ENCODE results near the gene OSBPL9.

The OSBPL9 gene

GRCh38 chr1:51715369-51715768, 98.5 kb downstream of the OSBPL9 start:
- no peak for DNase-seq (ENCODE audit: low spot score)
- Histone ChIP-seq H3K4me1 (ENCODE audit: insufficient read depth, poor library complexity, severe bottlenecking) (no peaks in the 10 kb centered on the region), H3K9me3 (ENCODE audit: severe bottlenecking) (no peaks in the 10 kb centered on the region), H3K36me3 (ENCODE audit: low read depth) (no peaks in the 10 kb centered on the region), H3K27ac (ENCODE audit: poor library complexity, severe bottlenecking) (no peak overlapping the region), H3K4me3 (ENCODE audit: severe bottlenecking) (no peak overlapping the region), H3K27me3 (ENCODE audit: insufficient read depth, poor library complexity, severe bottlenecking) (no peaks in the 10 kb centered on the region)
- TF ChIP-seq, protein P1, sequence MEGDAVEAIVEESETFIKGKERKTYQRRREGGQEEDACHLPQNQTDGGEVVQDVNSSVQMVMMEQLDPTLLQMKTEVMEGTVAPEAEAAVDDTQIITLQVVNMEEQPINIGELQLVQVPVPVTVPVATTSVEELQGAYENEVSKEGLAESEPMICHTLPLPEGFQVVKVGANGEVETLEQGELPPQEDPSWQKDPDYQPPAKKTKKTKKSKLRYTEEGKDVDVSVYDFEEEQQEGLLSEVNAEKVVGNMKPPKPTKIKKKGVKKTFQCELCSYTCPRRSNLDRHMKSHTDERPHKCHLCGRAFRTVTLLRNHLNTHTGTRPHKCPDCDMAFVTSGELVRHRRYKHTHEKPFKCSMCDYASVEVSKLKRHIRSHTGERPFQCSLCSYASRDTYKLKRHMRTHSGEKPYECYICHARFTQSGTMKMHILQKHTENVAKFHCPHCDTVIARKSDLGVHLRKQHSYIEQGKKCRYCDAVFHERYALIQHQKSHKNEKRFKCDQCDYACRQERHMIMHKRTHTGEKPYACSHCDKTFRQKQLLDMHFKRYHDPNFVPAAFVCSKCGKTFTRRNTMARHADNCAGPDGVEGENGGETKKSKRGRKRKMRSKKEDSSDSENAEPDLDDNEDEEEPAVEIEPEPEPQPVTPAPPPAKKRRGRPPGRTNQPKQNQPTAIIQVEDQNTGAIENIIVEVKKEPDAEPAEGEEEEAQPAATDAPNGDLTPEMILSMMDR (IDR thresholded peaks at IDR 0.05; ENCODE audit: poor library complexity, severe bottlenecking), result no peak
- no peak for ATAC-seq (ENCODE audit: low read depth)

DNA sequence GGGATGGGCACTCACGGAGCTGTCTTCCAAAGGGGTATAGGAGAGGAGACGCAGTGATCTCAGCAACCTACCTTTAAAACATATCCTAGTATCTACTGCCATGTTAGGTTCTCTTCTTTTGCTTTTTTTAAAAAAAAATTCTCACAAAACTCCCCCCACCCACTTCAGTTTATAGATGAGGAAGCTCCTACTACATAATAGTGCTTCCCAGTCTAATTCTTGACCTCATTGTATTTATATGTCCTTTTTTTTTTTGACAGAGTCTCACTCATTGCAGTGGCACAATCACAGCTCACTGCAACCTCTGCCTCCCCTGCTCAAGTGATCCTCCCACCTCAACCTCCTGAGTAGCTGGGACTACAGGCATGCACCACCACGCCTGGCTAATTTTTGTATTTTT, 99.9 kb downstream of the OSBPL9 start:
- no peak overlapping the region for H3K4me3 ChIP-seq (ENCODE audit: severe bottlenecking)
- H3K27ac ChIP-seq (ENCODE audit: poor library complexity, severe bottlenecking), result no peak overlapping the region
- ATAC-seq (ENCODE audit: low read depth) (no peak), DNase-seq (ENCODE audit: low spot score) (no peak)
- TF ChIP-seq, protein P1 (IDR thresholded peaks at IDR 0.05; ENCODE audit: poor library complexity, severe bottlenecking), result no peak
- no peaks in the 10 kb centered on the region for H3K36me3 ChIP-seq (ENCODE audit: low read depth)
- H3K27me3 ChIP-seq (ENCODE audit: insufficient read depth, poor library complexity, severe bottlenecking), result no peaks in the 10 kb centered on the region
- H3K4me1 ChIP-seq (ENCODE audit: insufficient read depth, poor library complexity, severe bottlenecking), result no peaks in the 10 kb centered on the region
- no peaks in the 10 kb centered on the region for H3K9me3 ChIP-seq (ENCODE audit: severe bottlenecking)

DNA sequence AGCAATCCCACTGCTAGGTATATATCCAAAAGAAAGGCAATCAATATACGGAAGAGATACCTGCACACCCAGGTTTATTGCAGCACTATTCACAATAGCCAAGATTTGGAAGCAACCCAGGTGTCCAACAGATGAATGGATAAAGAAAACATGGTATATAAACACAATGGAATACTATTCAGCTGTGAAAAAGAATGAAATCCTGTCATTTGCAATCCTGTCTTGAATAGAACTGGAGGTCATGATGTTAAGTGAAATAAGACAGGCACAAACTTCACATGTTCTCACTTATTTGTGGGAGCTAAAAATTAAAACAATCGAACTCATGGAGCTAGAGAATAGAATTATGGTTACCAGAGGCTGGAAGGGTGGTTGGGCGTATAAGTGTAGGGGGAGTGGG, 101.0 kb downstream of the OSBPL9 start:
- no peak for ATAC-seq (ENCODE audit: low read depth)
- TF ChIP-seq, protein P1 (IDR thresholded peaks at IDR 0.05; ENCODE audit: poor library complexity, severe bottlenecking), result no peak
- H3K27ac ChIP-seq (ENCODE audit: poor library complexity, severe bottlenecking), result no peak overlapping the region
- no peak for DNase-seq (ENCODE audit: low spot score)
- H3K4me1 ChIP-seq (ENCODE audit: insufficient read depth, poor library complexity, severe bottlenecking), result no peaks in the 10 kb centered on the region
- H3K9me3 ChIP-seq (ENCODE audit: severe bottlenecking), result no peaks in the 10 kb centered on the region
- H3K27me3 ChIP-seq (ENCODE audit: insufficient read depth, poor library complexity, severe bottlenecking), result no peaks in the 10 kb centered on the region
- H3K4me3 ChIP-seq (ENCODE audit: severe bottlenecking), result no peak overlapping the region
- no peaks in the 10 kb centered on the region for H3K36me3 ChIP-seq (ENCODE audit: low read depth)

DNA sequence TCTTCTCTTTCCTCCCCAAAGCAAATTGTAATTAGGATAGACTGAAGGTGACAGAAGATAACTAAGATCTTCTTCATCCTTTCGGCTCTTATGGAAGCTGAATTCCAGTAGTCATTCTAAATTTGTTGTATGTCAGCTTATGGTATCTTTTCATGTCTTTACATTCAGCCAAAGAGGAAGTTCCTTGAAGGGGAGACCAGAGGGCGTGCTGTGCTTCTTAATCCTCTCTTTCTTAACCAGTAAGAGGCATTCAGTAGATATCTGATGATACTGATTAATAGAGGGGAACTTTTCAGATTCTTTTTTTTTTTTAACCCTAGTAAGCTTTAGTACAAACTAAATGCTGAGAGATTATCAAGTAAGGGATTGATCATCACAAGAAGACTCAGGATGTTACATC, 102.3 kb downstream of the OSBPL9 start:
- no peak overlapping the region for H3K27ac ChIP-seq (ENCODE audit: poor library complexity, severe bottlenecking)
- TF ChIP-seq, protein P1 (IDR thresholded peaks at IDR 0.05; ENCODE audit: poor library complexity, severe bottlenecking), result no peak
- no peak for ATAC-seq (ENCODE audit: low read depth)
- H3K36me3 ChIP-seq (ENCODE audit: low read depth), result no peaks in the 10 kb centered on the region
- no peak overlapping the region for H3K4me3 ChIP-seq (ENCODE audit: severe bottlenecking)
- H3K9me3 ChIP-seq (ENCODE audit: severe bottlenecking), result no peaks in the 10 kb centered on the region
- H3K27me3 ChIP-seq (ENCODE audit: insufficient read depth, poor library complexity, severe bottlenecking), result no peaks in the 10 kb centered on the region
- H3K4me1 ChIP-seq (ENCODE audit: insufficient read depth, poor library complexity, severe bottlenecking), result no peaks in the 10 kb centered on the region
- no peak for DNase-seq (ENCODE audit: low spot score)

GRCh38 chr1:51724797-51725196, 107.9 kb downstream of the OSBPL9 start:
- Histone ChIP-seq H3K4me3 (ENCODE audit: severe bottlenecking) (no peak overlapping the region), H3K9me3 (ENCODE audit: severe bottlenecking) (no peaks in the 10 kb centered on the region), H3K36me3 (ENCODE audit: low read depth) (no peaks in the 10 kb centered on the region), H3K4me1 (ENCODE audit: insufficient read depth, poor library complexity, severe bottlenecking) (no peaks in the 10 kb centered on the region), H3K27me3 (ENCODE audit: insufficient read depth, poor library complexity, severe bottlenecking) (no peaks in the 10 kb centered on the region), H3K27ac (ENCODE audit: poor library complexity, severe bottlenecking) (no peak overlapping the region)
- ATAC-seq (ENCODE audit: low read depth) (no peak), DNase-seq (ENCODE audit: low spot score) (no peak)
- TF ChIP-seq, protein P1 (IDR thresholded peaks at IDR 0.05; ENCODE audit: poor library complexity, severe bottlenecking), result no peak

Data from RWPE2 (cell line).